Muscle of arm (tissue), 14 donors: ENCODE results near the gene TRPV6. TPM values are rescaled to one million over a fixed set of nuclear protein-coding genes. Genes with fewer than 3 reads are reported as not detected.

Experiments
- DNase-seq: peaks from one replicate; pipeline ENCODE4 v3.0.0-alpha.2; 2013
- long read RNA-seq, 11 donors: transcript quantifications; one replicate each; lab custom pipeline, GENCODE V29; 2026
- polyA plus RNA-seq, 12 donors: library from polyadenylated mRNA; unstranded; fragments of 120-200 nt; gene quantifications; one replicate each; pipeline ENCODE4 v1.2.1, GENCODE V29; 2013; ENCODE audit not compliant: insufficient read length in 12 of 12

TRPV6 gene
- 1 to 10 TPM in 1 of 12 donors, under 1 TPM in 9, not detected in 2; 0.09 to 1.8 (median 0.18) TPM for polyA plus RNA-seq
- long read RNA-seq, donor 1, result 0 reads
- long read RNA-seq, donor 2, result 0 reads
- long read RNA-seq, donor 3, result 0 reads
- long read RNA-seq, donor 4, result 0 reads
- long read RNA-seq, donor 5, result 0 reads
- long read RNA-seq, donor 6, result 0 reads
- long read RNA-seq, donor 7, result 0 reads
- long read RNA-seq, donor 8, result 0 reads
- long read RNA-seq, donor 9, result 0 reads
- long read RNA-seq, donor 10, result 0 reads
- long read RNA-seq, donor 11, result 0 reads

DNA sequence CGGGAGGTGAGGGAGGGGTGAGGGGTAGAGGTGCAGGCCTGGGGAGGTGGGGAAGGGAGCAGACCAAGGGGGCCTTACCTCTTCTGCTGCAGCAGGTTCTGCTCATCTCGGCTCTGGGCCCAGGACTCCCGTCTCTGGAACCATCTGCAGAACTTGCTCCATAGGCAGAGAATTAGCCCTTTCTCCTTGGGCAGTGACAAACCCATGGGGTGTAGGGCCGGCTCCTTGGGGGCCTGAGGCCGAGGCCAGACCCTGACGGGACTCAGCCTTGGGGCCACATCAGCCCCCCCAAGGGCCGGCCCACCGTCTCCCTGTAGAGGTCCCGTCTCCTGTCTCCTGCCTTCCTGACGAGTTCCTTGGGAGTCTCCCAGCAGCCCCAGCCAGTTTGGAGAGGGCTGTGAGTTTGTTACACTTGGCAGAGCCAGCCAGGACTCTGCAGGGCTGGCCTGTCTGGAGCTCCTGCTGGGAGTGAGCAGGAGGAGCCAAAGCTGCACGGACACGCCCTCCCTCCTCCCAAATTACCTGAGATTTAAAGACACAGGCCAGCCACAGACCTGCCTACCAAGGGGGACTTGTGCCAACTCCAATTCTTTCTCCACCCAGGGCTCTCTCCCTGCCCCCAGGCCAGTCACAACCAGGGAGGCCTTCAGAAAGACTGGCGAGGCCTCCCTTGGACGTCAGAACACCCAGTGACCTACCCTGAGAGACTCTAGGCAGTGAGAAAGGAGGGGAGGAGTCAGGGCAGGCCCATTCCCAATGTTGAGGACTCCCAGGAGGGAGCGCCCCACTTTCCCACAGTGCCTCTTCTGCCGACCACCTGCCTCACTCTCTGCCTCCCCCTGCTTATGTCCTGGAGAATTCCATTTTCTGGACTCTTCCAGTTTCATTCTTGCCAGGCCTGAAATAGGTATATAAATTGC, at the start of gene TRPV6:
TRPV6 (minus strand) TSS at position 435 of the 920 bp plus-strand sequence.
- no peak for DNase-seq

DNA sequence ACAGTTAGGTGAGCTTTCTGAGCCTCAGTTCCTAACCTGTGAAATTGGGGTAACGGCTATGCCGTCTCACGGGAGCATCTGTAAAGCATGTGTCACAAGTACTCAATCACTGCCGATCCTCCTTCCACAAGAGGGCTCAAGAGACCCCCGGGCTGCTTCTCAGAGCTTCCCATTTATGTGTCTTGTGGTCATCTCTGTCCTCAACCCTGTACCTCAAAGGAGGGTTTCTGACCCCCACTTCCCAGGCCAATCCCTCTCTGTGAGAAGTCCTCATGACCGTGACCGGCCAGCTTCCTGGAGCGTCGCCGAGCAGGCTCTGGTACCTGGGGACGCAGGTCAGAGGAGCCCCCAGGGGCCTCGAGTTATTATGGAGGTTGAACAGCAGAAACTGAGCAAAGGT, 48.5 kb upstream of the TRPV6 start:
- DNase-seq, result no peak

DNA sequence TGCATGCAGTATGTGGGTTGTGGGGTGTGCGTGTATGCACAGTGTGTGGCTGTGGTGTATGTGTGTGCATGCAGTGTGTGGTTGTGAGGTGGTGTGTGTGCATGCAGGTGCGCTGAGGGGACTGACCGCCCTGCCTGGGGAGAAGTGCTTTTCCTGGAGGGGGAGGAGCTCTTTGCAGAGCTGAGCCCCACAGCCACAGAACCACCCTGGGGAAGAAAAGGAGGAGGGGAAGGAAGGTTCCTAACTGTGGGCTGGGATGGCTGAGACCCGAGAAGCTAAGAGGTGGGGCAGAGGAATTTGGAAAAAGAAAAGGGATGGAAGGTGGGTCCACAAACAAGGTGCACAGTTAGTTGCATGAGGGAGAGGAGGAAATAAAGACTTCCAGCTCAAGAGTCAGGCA, 48.1 kb upstream of the TRPV6 start, which contains the start of gene TRPV5:
TRPV5 (minus strand) TSS at position 123 of the 400 bp plus-strand sequence. CDS start 287 bp downstream, outside the sequence.
- no peak for DNase-seq

GRCh38 chr7:142933092-142933475, 47.5 kb upstream of the TRPV6 start:
- DNase-seq, result no peak

- no peak for DNase-seq
These were observed 47.0 kb upstream of the TRPV6 start for GRCh38 chr7:142932386-142933091.

DNA sequence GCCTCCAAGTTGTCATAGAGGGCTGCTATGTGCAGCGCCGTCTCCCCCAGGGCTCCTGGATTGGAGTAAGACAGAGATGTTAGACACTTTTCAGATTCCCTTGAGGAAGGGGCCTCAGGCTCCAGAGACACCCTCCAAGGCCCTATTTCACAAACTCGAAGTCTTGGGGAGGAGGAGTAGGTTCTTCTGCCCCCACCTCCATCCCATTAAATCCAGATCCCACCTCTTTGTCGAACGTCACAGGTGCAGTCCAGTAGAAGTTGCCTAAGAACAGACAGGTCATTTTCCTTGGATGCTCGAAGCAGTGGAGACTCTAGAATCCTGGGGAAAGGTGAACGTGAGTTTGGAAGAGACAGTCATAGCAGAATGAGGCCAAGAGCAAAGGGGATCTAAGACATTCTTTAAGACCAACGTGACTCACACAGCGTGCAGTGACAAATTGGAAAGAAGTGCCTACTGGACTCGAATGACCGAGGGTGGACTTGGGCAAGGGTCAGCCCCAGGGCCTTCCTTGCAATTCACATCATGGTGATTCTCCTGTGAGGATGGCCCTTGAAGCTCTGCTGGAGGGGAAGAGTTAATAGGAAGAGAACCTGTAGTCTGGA, 44.7 kb upstream of the TRPV6 start:
- DNase-seq, result no peak

- DNase-seq, result no peak
These were observed 42.4 kb upstream of the TRPV6 start for GRCh38 chr7:142927949-142928348.

DNA sequence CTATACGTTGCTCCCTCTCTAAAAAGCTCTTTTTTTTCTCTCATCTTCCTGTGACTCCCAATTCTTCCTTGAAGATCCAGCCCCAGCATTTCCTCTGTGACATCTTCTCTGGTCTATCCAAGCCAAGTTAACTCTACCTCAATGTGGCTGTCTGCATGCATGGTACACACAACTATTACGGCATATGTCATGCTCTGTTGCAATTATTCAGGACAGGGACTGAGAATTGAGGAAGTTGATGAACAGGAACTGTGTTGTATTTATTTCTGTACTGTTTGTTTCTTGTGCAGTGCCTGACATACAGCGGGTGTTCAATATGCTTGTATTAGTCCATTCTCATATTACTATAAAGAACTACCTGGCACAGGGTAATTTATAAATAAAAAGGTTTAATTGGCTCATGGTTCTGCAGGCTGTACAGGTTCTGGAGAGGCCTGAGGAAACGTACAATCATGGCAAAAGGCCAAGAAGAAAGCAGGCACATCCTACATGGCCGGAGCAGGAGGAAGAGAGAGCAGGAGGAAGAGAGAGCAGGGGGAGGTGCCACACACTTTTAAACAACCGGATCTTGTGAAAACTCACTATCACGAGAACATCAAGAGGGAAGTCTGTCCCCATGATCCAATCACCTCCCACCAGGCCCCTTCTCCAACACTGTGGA, 41.7 kb upstream of the TRPV6 start:
- no peak for DNase-seq

DNA sequence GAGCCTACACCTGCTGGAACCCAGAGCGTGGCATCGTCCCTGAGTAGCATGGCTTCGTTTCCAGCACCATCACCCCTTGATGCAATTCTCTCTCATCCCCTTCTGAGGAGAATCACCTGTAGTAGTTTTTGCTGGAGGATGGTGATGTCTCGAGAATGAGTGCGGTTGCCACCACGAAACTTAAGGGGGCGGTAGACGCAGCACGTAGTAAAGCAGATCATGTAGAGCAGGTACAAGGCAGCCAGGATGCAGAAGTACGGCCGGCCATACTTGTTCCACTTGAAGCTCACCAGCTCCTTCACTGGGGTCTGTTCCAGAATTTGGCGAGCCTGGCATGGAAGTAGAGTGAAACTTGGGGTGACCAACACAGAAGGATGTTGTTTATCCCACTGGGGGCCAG, 39.9 kb upstream of the TRPV6 start:
- no peak for DNase-seq

GRCh38 chr7:142923391-142923790, 37.8 kb upstream of the TRPV6 start:
- DNase-seq, result no peak

GRCh38 chr7:142919656-142920055, 34.1 kb upstream of the TRPV6 start:
- no peak for DNase-seq

DNA sequence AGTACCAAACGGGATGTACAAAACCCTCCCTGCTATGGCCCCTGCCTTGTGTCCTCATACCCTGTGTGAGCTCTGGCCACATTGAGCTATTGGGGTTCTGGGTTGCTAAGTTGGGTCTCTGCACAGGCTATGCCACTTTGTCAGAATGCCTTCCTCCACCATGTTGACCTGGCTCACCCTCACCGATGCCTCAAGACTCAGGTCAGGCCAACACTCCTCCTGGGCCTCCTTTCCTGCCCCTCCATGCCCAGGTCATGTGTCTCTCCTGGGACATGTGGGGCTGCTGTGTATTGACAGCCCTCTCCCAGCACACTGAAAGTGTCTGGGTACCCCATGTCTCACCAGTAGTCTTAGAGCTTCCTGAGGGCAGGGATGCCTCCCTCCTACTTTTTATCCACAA, 33.4 kb upstream of the TRPV6 start:
- no peak for DNase-seq

DNA sequence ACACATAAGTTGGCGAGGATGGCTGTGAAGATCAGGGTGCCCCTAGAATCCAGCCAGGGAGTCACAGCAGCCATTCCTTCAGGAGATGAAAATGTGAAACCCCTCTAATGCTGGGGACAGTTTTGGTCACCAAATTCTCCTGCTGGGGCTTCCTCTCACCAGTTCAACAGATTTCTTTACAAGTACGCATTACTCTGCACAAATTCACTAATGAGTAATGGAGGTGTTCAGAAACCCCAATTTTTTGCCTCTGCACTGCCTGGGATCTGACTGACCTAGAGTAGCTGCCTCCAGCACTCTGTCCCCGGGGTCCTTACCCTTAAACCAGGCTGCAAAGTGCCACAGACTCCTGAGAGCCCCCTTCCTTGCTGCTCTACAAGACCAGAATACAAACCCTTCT, 31.9 kb upstream of the TRPV6 start:
- DNase-seq, result no peak

GRCh38 chr7:142916508-142916907, 31.0 kb upstream of the TRPV6 start:
- no peak for DNase-seq

- DNase-seq, result no peak
These were observed 29.8 kb upstream of the TRPV6 start for GRCh38 chr7:142915315-142915714.

GRCh38 chr7:142914121-142914520, 28.6 kb upstream of the TRPV6 start:
- no peak for DNase-seq

DNA sequence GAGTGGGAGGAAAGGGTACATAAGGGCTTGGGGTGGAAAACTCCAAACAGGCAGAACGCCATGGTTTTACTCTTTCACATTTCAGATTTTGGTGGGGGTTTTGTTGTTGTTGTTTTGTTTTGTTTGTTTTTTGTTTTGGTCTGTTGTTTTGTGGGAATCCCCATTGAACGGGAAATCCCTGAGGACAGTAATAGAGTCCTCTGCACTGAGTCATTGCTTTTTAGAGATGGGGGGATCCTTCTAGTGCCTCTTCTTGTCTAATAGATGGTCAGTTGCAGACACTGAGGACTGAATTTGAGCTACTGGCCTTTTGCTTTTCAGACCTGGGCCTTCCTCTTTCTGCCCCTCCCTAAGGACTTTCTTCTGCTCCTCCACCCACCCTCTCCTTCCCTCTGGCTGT, 28.0 kb upstream of the TRPV6 start:
- no peak for DNase-seq

GRCh38 chr7:142913051-142913450, 27.5 kb upstream of the TRPV6 start:
- DNase-seq, result no peak

- no peak for DNase-seq
These were observed 24.9 kb upstream of the TRPV6 start for GRCh38 chr7:142910481-142910880.

- DNase-seq, result no peak
These were observed 24.5 kb upstream of the TRPV6 start for GRCh38 chr7:142910031-142910433.
